COR-L47 (cell line): ENCODE data around the gene WDR86.

Experiments
- DNase-seq: peaks from one replicate; lab custom pipeline; 2025; lab: John Stamatoyannopoulos, UW

Gene WDR86

GRCh38 chr7:151379193-151379520, 30.7 kb downstream of the WDR86 start:
- no peak for DNase-seq

- DNase-seq: no peak
Measured at GRCh38 chr7:151378496-151379192, 31.2 kb downstream of the WDR86 start.

- no peak for DNase-seq
Measured at GRCh38 chr7:151378011-151378410, 31.8 kb downstream of the WDR86 start.

- no peak for DNase-seq
Measured at GRCh38 chr7:151377406-151377805, 32.4 kb downstream of the WDR86 start.

- no peak for DNase-seq
Measured at GRCh38 chr7:151376218-151376902, 33.5 kb downstream of the WDR86 start.

GRCh38 chr7:151375530-151376217, 34.2 kb downstream of the WDR86 start:
- no peak for DNase-seq

- no peak for DNase-seq
Measured at GRCh38 chr7:151374726-151375125, 35.1 kb downstream of the WDR86 start.

GRCh38 chr7:151374139-151374538, 35.7 kb downstream of the WDR86 start:
- DNase-seq: no peak

- DNase-seq: no peak
Measured at GRCh38 chr7:151373599-151373998, 36.2 kb downstream of the WDR86 start.

GRCh38 chr7:151372612-151373265, 37.1 kb downstream of the WDR86 start:
- DNase-seq: peak; percentile 71

- DNase-seq: no peak
Measured at GRCh38 chr7:151371266-151371665, 38.6 kb downstream of the WDR86 start.

GRCh38 chr7:151368136-151368571, 41.7 kb downstream of the WDR86 start:
- DNase-seq: peak; percentile 68

GRCh38 chr7:151367284-151367683, 42.6 kb downstream of the WDR86 start:
- no peak for DNase-seq

GRCh38 chr7:151366880-151367222, 43.0 kb downstream of the WDR86 start:
- no peak for DNase-seq

GRCh38 chr7:151366166-151366879, 43.5 kb downstream of the WDR86 start:
- DNase-seq: no peak

- no peak for DNase-seq
Measured at GRCh38 chr7:151363182-151363581, 46.7 kb downstream of the WDR86 start.

- DNase-seq: no peak
Measured at GRCh38 chr7:151361193-151361959, 48.5 kb downstream of the WDR86 start.

- DNase-seq: no peak
Measured at GRCh38 chr7:151352512-151352911, 57.3 kb downstream of the WDR86 start.

- DNase-seq: no peak
Measured at GRCh38 chr7:151351967-151352366, 57.9 kb downstream of the WDR86 start.

GRCh38 chr7:151351027-151351426, 58.8 kb downstream of the WDR86 start:
- DNase-seq: no peak

- no peak for DNase-seq
Measured at GRCh38 chr7:151349507-151349853, 60.4 kb downstream of the WDR86 start.
